IMR-90 (cell line): ENCODE results near the gene DOCK4. TPM values are rescaled to one million over a fixed set of nuclear protein-coding genes. Genes with fewer than 3 reads are reported as not detected.

Experiments
- ATAC-seq: fragments of 200-7000 bp; cut with Tn5 transposase; 2 replicates; pipeline ENCODE4 v1.9.1; 2020; ENCODE audit warnings: low read depth, mild to moderate bottlenecking, moderate library complexity
- BruUV-seq: library from RNA; stranded (reverse); fragments of 400-500 nt; replicated peaks from 2 replicates; lab custom pipeline; 2021; lab: Mats Ljungman, UMichigan
- CTCF ChIA-PET: fragments of 300-600 bp; formaldehyde crosslinking; extraction: SDS; loops from one replicate; lab custom pipeline; 2021; ENCODE audit warnings: antibody characterized with exemption; lab: Yijun Ruan, JAX
- POLR2A ChIA-PET: fragments of 300-600 bp; sonication (Branson Sonifier 250); formaldehyde crosslinking; loops from one replicate; lab custom pipeline; 2022; ENCODE audit warnings: antibody characterized with exemption; ENCODE audit not compliant: unreplicated experiment; lab: Charles Lee
- DNase-seq: peaks from one replicate; pipeline ENCODE4 v3.0.0; 2013
- H2AFZ ChIP-seq: replicated peaks from 2 replicates; pipeline ENCODE3; 2013; ENCODE audit warnings: low read length, mild to moderate bottlenecking; ENCODE audit not compliant: poor library complexity
- H2AK5ac ChIP-seq: 2 replicates; pipeline ENCODE4 v1.6.1; 2013; ENCODE audit warnings: low read depth, low read length, inconsistent platforms
- H2AK9ac ChIP-seq: replicated peaks from 2 replicates; pipeline ENCODE3; 2013; ENCODE audit warnings: mild to moderate bottlenecking, low read depth, low read length, moderate library complexity; ENCODE audit not compliant: poor library complexity
- H2BK120ac ChIP-seq: 2 replicates; pipeline ENCODE4 v1.6.1; 2013; ENCODE audit warnings: low read depth, low read length, inconsistent platforms
- H2BK15ac ChIP-seq: 3 replicates; pipeline ENCODE4 v1.6.1; 2013; ENCODE audit warnings: low read depth, low read length, inconsistent platforms
- H2BK20ac ChIP-seq: 2 replicates; pipeline ENCODE4 v1.6.1; 2013; ENCODE audit warnings: low read depth, mild to moderate bottlenecking, inconsistent platforms, low read length, moderate library complexity
- H2BK5ac ChIP-seq: 2 replicates; pipeline ENCODE4 v1.6.1; 2013; ENCODE audit warnings: mild to moderate bottlenecking, low read depth, low read length, inconsistent platforms; ENCODE audit not compliant: poor library complexity, severe bottlenecking
- H3K14ac ChIP-seq: replicated peaks from 2 replicates; pipeline ENCODE4 v1.6.1; 2013; ENCODE audit warnings: low read depth, low read length, inconsistent platforms
- H3K18ac ChIP-seq: 2 replicates; pipeline ENCODE4 v1.6.1; 2013; ENCODE audit warnings: low read depth, low read length, control low read depth
- H3K23ac ChIP-seq: 2 replicates; pipeline ENCODE4 v1.6.1; 2013; ENCODE audit warnings: low read depth, low read length, inconsistent platforms
- H3K27ac ChIP-seq: 2 replicates; pipeline ENCODE4 v1.5.1; 2013; ENCODE audit warnings: mild to moderate bottlenecking, control low read depth, low read length; ENCODE audit not compliant: insufficient read depth
- H3K27me3 ChIP-seq: 2 replicates; pipeline ENCODE4 v1.6.1; 2013; ENCODE audit warnings: low read length; ENCODE audit not compliant: control insufficient read depth, insufficient read depth
- H3K36me3 ChIP-seq: 2 replicates; pipeline ENCODE4 v1.6.1; 2013; ENCODE audit warnings: low read length, mixed read lengths; ENCODE audit not compliant: control insufficient read depth, insufficient read depth
- H3K4ac ChIP-seq: 2 replicates; pipeline ENCODE4 v1.6.1; 2013; ENCODE audit warnings: low read depth, low read length, inconsistent platforms
- H3K4me1 ChIP-seq: 2 replicates; pipeline ENCODE4 v1.6.1; 2013; ENCODE audit warnings: low read length, mixed read lengths; ENCODE audit not compliant: control insufficient read depth, insufficient read depth
- H3K4me2 ChIP-seq: 2 replicates; pipeline ENCODE4 v1.6.1; 2013; ENCODE audit warnings: low read depth, mild to moderate bottlenecking, control low read depth, low read length, moderate library complexity
- H3K4me3 ChIP-seq: 2 replicates; pipeline ENCODE4 v1.5.1; 2013; ENCODE audit warnings: low read depth, mild to moderate bottlenecking, control low read depth, low read length, moderate library complexity; ENCODE audit not compliant: insufficient read depth
- H3K56ac ChIP-seq: 2 replicates; pipeline ENCODE4 v1.6.1; 2013; ENCODE audit warnings: low read length, inconsistent platforms; ENCODE audit not compliant: insufficient read depth; ENCODE audit errors: extremely low read depth
- H3K79me1 ChIP-seq, 2 experiments: 2 replicates each; pipeline ENCODE4 v1.6.1; 2013; ENCODE audit warnings: low read length in 2 of 2, inconsistent platforms in 1 of 2, low read depth in 1 of 2
- H3K9ac ChIP-seq: 2 replicates; pipeline ENCODE4 v1.6.1; 2013; ENCODE audit warnings: low read depth, low read length, control low read depth
- H3K9me1 ChIP-seq: 2 replicates; pipeline ENCODE4 v1.6.1; 2013; ENCODE audit warnings: low read length, inconsistent platforms; ENCODE audit not compliant: insufficient read depth
- H3K9me3 ChIP-seq: 2 replicates; pipeline ENCODE4 v1.6.1; 2013; ENCODE audit warnings: low read length; ENCODE audit not compliant: control insufficient read depth, insufficient read depth
- H4K20me1 ChIP-seq: 2 replicates; pipeline ENCODE4 v1.6.1; 2013; ENCODE audit warnings: low read length, inconsistent platforms; ENCODE audit not compliant: insufficient read depth
- H4K5ac ChIP-seq: 2 replicates; pipeline ENCODE4 v1.6.1; 2013; ENCODE audit warnings: mild to moderate bottlenecking, low read depth, low read length, control low read depth
- H4K8ac ChIP-seq, 2 experiments: 2 replicates each; pipeline ENCODE4 v1.6.1; 2013; ENCODE audit warnings: low read depth in 2 of 2, low read length in 2 of 2, control low read depth in 1 of 2, inconsistent platforms in 1 of 2
- H4K91ac ChIP-seq: 2 replicates; pipeline ENCODE4 v1.6.1; 2013; ENCODE audit warnings: low read depth, low read length, inconsistent platforms; ENCODE audit not compliant: insufficient read depth
- CHD1 ChIP-seq: IDR thresholded peaks from 2 replicates; pipeline ENCODE4 v1.6.1; 2012; ENCODE audit warnings: low read depth, low read length, improper control_type of control experiment
- CTCF ChIP-seq: conservative IDR thresholded peaks from 2 replicates; pipeline ENCODE4 v1.5.1; 2012; ENCODE audit warnings: mild to moderate bottlenecking, low read depth, low read length, improper control_type of control experiment
- MAZ ChIP-seq: IDR thresholded peaks from 2 replicates; pipeline ENCODE4 v1.6.1; 2012; ENCODE audit warnings: low read depth, mild to moderate bottlenecking, low read length, improper control_type of control experiment, moderate library complexity, borderline replicate concordance
- RCOR1 ChIP-seq: IDR thresholded peaks from 2 replicates; pipeline ENCODE4 v1.6.1; 2012; ENCODE audit warnings: mild to moderate bottlenecking, low read length, improper control_type of control experiment; ENCODE audit not compliant: insufficient replicate concordance
- RFX5 ChIP-seq: IDR thresholded peaks from 2 replicates; pipeline ENCODE4 v1.8.0; 2012; ENCODE audit warnings: low read depth, mild to moderate bottlenecking, low read length, moderate library complexity
- WGBS, 2 experiments: methylation state at CpG; one replicate each; pipeline versions ENCODE4 v1.1.5 to v1.1.7; 2013; ENCODE audit warnings: missing lambda C conversion rate in 2 of 2; ENCODE audit not compliant: insufficient read length in 1 of 2; ENCODE audit errors: extremely low coverage in 2 of 2; 5-methylcytosine and 5-hydroxymethylcytosine counted together
- dilution Hi-C: fragments of 300-500 bp; cut with HindIII; formaldehyde crosslinking; loops from one replicate; pipeline ENCODE4 v1.14.3; 2018; ENCODE audit warnings: low sequenced_read_pairs; ENCODE audit not compliant: unreplicated experiment
- in situ Hi-C: fragments of 300-500 bp; cut with MboI; formaldehyde crosslinking; loops from 3 replicates; pipeline ENCODE4 v1.14.3; 2019; ENCODE audit warnings: low sequenced_read_pairs, inconsistent platforms, mixed read lengths
- intact Hi-C: fragments of 100-400 bp; cut with micrococcal nuclease; formaldehyde crosslinking; loops from 2 replicates; pipeline ENCODE4 v1.10.0; 2022
- polyA plus RNA-seq, 3 experiments: library from polyadenylated mRNA; depleted of rRNA; stranded (reverse); fragments of >200 nt; gene quantifications; 2 replicates each; pipeline ENCODE4 v1.2.3, GENCODE V29; 2012; ENCODE audit warnings: low replicate concordance in 1 of 3
- total RNA-seq: library from RNA; depleted of rRNA; stranded (reverse); fragments of >200 nt; gene quantifications from 2 replicates; pipeline ENCODE4 v1.2.3, GENCODE V29; 2012

The DOCK4 gene
- total and polyA plus RNA-seq, 2 of the 4 experiments (the other 2 are of a cell fraction) = 4.4 to 12.2 TPM

- ChIA-PET CTCF (no interaction called here), POLR2A (interaction anchor here (0.6 kb wide), 1 partner anchor 121 kb away, joined by 3 read pairs; no protein-coding TSS in a partner anchor)
- dilution Hi-C loops = no loop called here
Measured at GRCh38 chr7:112082306-112082705, 123.9 kb downstream of the DOCK4 start.

More at GRCh38 chr7:112082306-112082705, 123.9 kb downstream of the DOCK4 start:
- no peak overlapping the region for H2BK120ac ChIP-seq
- H3K9me1 ChIP-seq = 0 out of 2 replicates have a peak, but pooled peaks cover 6% of the 10 kb centered on the region
- intact Hi-C loops (no loop called here), in situ Hi-C loops (no loop called here)
- ATAC-seq (no peak), DNase-seq (no peak)
- H3K23ac ChIP-seq = no peak overlapping the region
- no peaks in the 10 kb centered on the region for H4K20me1 ChIP-seq
- no peak overlapping the region for H4K8ac ChIP-seq
- no peak overlapping the region for H3K9ac ChIP-seq
- no peak overlapping the region for H2BK20ac ChIP-seq
- no peak overlapping the region for H3K4ac ChIP-seq
- H3K79me1 ChIP-seq = peaks cover 0 to 11% of the 10 kb centered on the region in 2 experiments; a peak in 3 of 4 replicates
- no peak overlapping the region for H3K14ac ChIP-seq
- H4K91ac ChIP-seq = 0 out of 2 replicates have a peak overlapping the region, but pooled peaks have one; percentile 33
- H3K9me3 ChIP-seq = no peaks in the 10 kb centered on the region
- H2AK9ac ChIP-seq = no peak overlapping the region
- no peak overlapping the region for H4K5ac ChIP-seq
- no peak overlapping the region for H3K18ac ChIP-seq
- BruUV-seq = no TSS peak
- no peaks in the 10 kb centered on the region for H3K36me3 ChIP-seq
- H3K27ac ChIP-seq = no peak overlapping the region
- H3K4me1 ChIP-seq = peaks cover 8% of the 10 kb centered on the region
- no peak overlapping the region for H2AK5ac ChIP-seq
- no peak overlapping the region for H3K56ac ChIP-seq
- no peak overlapping the region for H2AFZ ChIP-seq
- H3K4me3 ChIP-seq = no peak overlapping the region
- no peaks in the 10 kb centered on the region for H3K27me3 ChIP-seq
- no peak overlapping the region for H2BK15ac ChIP-seq
- no peak overlapping the region for H2BK5ac ChIP-seq
- no peak for TF ChIP-seq MAZ
- no peak for TF ChIP-seq RCOR1
- no peak for TF ChIP-seq CHD1
- TF ChIP-seq CTCF = no peak
- no peak for TF ChIP-seq RFX5
- WGBS, 2 experiments = no CpG with 5 or more reads among the region's 7 CpGs
- no peak overlapping the region for H3K4me2 ChIP-seq
